RWPE1 (cell line): ENCODE measurements around the gene NRG3.

Source experiments
- CTCF ChIA-PET: fragments of 350-600 bp; sonication (Branson Sonifier 250); formaldehyde crosslinking; extraction: SDS; loops from one replicate; lab custom pipeline; 2021; lab: Yijun Ruan, JAX
- POLR2A ChIA-PET: fragments of 400-600 bp; formaldehyde crosslinking; extraction: SDS; loops from one replicate; lab custom pipeline; 2020; ENCODE audit warnings: antibody characterized with exemption; ENCODE audit not compliant: low non-redundant PET; lab: Yijun Ruan, JAX
- DNase-seq: peaks from one replicate; pipeline ENCODE4 v3.0.0; 2012; ENCODE audit warnings: low spot score
- H3K27ac ChIP-seq: fragments of 450-650 bp; 2 replicates; pipeline ENCODE4 v1.5.1; 2017
- TF ChIP-seq, protein P1 (sequence below): fragments of 450-650 bp; conservative IDR thresholded peaks from 2 replicates; pipeline ENCODE4 v1.5.1; 2017; ENCODE audit warnings: low read depth, mild to moderate bottlenecking

Gene NRG3

DNA sequence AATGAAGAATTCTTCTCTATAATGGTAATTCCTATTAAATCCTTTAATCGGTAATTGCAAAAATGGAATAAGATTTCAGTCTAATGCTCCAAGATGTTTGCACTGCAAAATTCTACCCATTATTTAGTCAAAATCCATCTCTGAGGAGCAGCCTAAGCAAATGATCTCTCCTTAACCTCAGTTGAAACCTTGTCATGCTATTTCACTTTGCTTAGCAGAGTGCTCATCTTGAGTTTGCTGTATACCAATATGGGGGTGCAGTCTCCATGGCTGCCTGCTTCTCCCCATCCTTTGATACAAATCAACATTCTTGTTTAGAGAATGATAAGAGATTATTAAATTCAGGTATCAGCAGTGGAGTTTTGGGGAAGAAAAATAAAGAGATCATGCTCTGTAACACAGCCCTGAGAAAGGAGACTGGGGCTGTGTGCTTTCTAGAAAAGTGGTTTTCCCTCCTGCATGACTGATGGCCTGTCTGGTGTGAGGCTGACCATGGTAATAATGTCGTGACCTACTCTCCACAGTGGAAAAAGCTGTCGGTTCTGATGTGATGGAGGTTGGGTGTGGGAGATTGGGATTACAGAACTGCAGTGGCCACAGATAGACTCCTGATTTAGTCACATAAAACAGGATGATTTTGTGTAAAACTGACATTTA lies 982.1 kb downstream of the NRG3 start:
- POLR2A ChIA-PET: no interaction called here
- TF ChIP-seq, protein P1, sequence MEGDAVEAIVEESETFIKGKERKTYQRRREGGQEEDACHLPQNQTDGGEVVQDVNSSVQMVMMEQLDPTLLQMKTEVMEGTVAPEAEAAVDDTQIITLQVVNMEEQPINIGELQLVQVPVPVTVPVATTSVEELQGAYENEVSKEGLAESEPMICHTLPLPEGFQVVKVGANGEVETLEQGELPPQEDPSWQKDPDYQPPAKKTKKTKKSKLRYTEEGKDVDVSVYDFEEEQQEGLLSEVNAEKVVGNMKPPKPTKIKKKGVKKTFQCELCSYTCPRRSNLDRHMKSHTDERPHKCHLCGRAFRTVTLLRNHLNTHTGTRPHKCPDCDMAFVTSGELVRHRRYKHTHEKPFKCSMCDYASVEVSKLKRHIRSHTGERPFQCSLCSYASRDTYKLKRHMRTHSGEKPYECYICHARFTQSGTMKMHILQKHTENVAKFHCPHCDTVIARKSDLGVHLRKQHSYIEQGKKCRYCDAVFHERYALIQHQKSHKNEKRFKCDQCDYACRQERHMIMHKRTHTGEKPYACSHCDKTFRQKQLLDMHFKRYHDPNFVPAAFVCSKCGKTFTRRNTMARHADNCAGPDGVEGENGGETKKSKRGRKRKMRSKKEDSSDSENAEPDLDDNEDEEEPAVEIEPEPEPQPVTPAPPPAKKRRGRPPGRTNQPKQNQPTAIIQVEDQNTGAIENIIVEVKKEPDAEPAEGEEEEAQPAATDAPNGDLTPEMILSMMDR: no peak
- CTCF ChIA-PET: no interaction called here
- H3K27ac ChIP-seq: no peak overlapping the region
- DNase-seq: no peak

DNA sequence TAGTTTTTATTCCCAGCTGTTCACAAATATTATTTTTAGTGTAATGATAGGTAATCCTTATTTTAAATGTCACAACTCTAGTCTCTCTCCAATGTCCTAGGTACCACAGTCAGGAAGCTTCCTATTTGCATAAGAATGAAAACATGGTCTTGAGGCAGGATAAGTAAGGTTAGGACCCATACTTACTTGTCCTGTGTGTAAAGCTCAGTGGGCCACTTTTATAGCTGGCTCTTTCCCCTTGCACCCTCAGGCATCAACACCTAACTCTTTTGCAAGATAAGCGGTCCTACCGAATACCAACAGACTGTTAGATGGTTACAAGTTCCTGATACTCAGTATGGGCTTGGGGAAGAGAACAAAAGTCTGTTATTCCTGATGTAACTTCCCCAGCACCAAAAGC lies 986.9 kb downstream of the NRG3 start:
- ChIA-PET CTCF (interaction anchor here (0.5 kb wide), 1 partner anchor 40 kb away, joined by 8 read pairs; no protein-coding TSS in a partner anchor), POLR2A (no interaction called here)
- DNase-seq: no peak
- no peak overlapping the region for H3K27ac ChIP-seq
- TF ChIP-seq, protein P1: no peak

DNA sequence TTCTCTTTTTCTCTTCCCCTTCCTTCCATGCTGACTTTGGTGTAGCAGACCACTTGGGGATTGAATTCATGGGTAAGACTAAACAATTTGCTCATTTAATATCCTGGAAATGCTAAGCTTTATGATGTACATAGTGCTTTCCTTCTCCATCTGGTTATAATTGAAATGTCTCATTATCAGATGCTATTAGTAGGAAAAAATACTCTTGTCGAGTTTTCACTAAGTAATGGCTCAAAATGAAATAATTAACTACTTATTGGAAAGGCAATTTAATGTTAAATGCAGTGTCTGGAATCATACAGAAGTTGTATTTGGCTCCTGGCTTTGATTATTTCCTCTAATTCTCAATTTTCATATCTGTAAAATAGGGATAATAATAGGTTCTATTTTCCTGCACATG lies 990.4 kb downstream of the NRG3 start:
- DNase-seq: no peak
- ChIA-PET CTCF (interaction anchor here (0.6 kb wide), 2 partner anchors 592 to 941 kb away, joined by 3 to 6 read pairs; no protein-coding TSS in a partner anchor), POLR2A (no interaction called here)
- no peak overlapping the region for H3K27ac ChIP-seq
- TF ChIP-seq, protein P1: no peak

DNA sequence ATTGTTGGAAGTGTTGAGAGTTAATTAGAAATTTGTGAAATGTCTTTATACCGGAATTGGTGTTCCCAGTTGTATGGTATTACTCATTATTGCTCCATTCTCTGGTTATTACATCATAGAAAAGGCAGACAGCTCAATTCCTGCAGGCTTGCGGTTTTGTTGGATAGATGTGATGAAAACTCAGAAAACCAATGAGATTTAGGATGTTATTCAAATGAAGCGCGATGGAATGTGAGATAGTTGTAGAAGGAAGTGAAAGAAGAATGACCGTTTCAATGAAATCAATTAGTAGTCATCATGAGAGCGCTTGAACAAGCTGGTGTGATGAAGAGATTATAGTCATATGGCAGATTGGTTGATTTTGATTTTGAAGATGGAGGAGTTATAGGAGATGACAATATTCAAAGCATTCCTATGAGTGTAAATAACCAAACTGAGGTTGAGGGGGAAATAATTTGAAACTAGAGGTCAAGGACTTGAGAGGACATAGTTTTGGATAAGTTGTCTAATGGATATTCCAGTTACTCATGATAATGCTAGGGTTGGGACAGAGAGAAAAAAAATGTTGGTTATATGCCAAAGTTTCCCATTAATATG lies 991.5 kb downstream of the NRG3 start:
- TF ChIP-seq, protein P1: no peak
- no peak overlapping the region for H3K27ac ChIP-seq
- ChIA-PET POLR2A (no interaction called here), CTCF (no interaction called here)
- no peak for DNase-seq

DNA sequence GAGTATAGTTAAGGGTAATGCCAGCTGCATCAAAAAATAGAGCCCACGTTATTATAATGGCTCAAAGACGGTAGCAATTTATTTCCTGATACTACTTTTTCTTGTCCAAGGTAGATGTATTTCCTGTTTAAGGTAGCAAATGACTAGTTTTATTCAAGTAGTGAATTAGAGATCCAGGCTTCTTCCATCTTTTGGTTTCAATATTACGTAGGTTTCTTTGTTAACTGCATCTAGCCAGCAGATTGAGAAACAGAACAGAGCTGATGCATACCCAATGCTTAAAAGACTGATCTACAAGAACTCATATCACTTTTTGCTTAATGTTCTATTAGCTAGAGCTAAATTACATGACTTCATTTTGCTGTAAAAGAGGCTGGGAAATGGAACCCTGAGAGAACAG lies 992.1 kb downstream of the NRG3 start:
- TF ChIP-seq, protein P1: no peak
- POLR2A ChIA-PET: no interaction called here
- CTCF ChIA-PET: no interaction called here
- no peak for DNase-seq
- no peak overlapping the region for H3K27ac ChIP-seq

DNA sequence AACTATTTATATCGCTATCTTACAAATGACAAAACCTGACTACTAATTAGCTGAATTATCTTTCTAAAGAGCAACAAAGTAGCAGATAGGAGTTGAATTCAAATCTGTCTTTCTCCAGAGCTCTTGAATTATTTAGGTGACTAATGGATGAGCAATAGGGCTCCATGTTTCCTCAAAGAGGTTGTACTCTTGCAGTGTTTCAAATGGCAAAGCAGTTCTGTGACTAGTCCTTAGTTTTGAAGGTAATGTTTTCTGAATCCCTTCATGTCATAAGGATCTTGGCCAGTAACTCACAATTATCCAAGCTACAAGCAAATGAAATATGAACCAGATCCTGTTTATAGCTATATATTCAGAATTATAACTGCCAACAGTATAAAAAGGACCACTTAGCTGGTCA lies 999.7 kb downstream of the NRG3 start:
- ChIA-PET POLR2A (no interaction called here), CTCF (interaction anchor here (0.5 kb wide), 1 partner anchor 1795 kb away, joined by 3 read pairs; no protein-coding TSS in a partner anchor)
- no peak for DNase-seq
- TF ChIP-seq, protein P1: no peak
- no peak overlapping the region for H3K27ac ChIP-seq
